ENCODE data around the gene GDF15.
"Not testable (repeated sequence)": the region's sequence is repeated elsewhere in the genome, so short reads cannot be mapped to it uniquely, and the experiment has no call there.

The GDF15 gene

GRCh38 chr19:18385675-18386542 lies at the start of gene GDF15:
Gene GDF15, plus strand, starts transcription at chr19:18386158. Its CDS starts 32 bp downstream, at chr19:18386190.
- in situ Hi-C loops (cut with MboI; ENCODE audit: low sequenced_read_pairs): no loop called here

GRCh38 chr19:18338541-18338940 lies 47.4 kb upstream of the GDF15 start:
- in situ Hi-C loops (cut with MboI; ENCODE audit: low sequenced_read_pairs): no loop called here

GRCh38 chr19:18339723-18340122 lies 46.2 kb upstream of the GDF15 start:
- in situ Hi-C loops (cut with MboI; ENCODE audit: low sequenced_read_pairs): no loop called here

- in situ Hi-C loops (cut with MboI; ENCODE audit: low sequenced_read_pairs): no loop called here
Observed at GRCh38 chr19:18340190-18340989, 45.6 kb upstream of the GDF15 start, which contains the start of gene PGPEP1. Gene PGPEP1, plus strand, starts transcription at chr19:18340598. Its CDS starts 84 bp downstream, at chr19:18340682.

GRCh38 chr19:18340990-18341868 lies 44.7 kb upstream of the GDF15 start:
- in situ Hi-C loops (cut with MboI; ENCODE audit: low sequenced_read_pairs): no loop called here

GRCh38 chr19:18342090-18342632 lies 43.8 kb upstream of the GDF15 start:
- in situ Hi-C loops (cut with MboI; ENCODE audit: low sequenced_read_pairs): no loop called here

GRCh38 chr19:18344582-18344950 lies 41.4 kb upstream of the GDF15 start:
- in situ Hi-C loops (cut with MboI; ENCODE audit: low sequenced_read_pairs): no loop called here

- in situ Hi-C loops (cut with MboI; ENCODE audit: low sequenced_read_pairs): no loop called here
Observed at GRCh38 chr19:18345296-18345695, 40.7 kb upstream of the GDF15 start.

- in situ Hi-C loops (cut with MboI; ENCODE audit: low sequenced_read_pairs): no loop called here
Observed at GRCh38 chr19:18346091-18346490, 39.9 kb upstream of the GDF15 start.

GRCh38 chr19:18348171-18348570 lies 37.8 kb upstream of the GDF15 start:
- in situ Hi-C loops (cut with MboI; ENCODE audit: low sequenced_read_pairs): no loop called here

- in situ Hi-C loops (cut with MboI; ENCODE audit: low sequenced_read_pairs): not testable (repeated sequence)
Observed at GRCh38 chr19:18348818-18349339, 37.1 kb upstream of the GDF15 start.

GRCh38 chr19:18349524-18350128 lies 36.3 kb upstream of the GDF15 start:
- in situ Hi-C loops (cut with MboI; ENCODE audit: low sequenced_read_pairs): no loop called here

- in situ Hi-C loops (cut with MboI; ENCODE audit: low sequenced_read_pairs): no loop called here
Observed at GRCh38 chr19:18350490-18350889, 35.5 kb upstream of the GDF15 start.

GRCh38 chr19:18351544-18351943 lies 34.4 kb upstream of the GDF15 start:
- in situ Hi-C loops (cut with MboI; ENCODE audit: low sequenced_read_pairs): no loop called here

GRCh38 chr19:18353378-18354005 lies 32.5 kb upstream of the GDF15 start:
- in situ Hi-C loops (cut with MboI; ENCODE audit: low sequenced_read_pairs): no loop called here

GRCh38 chr19:18354743-18355142 lies 31.2 kb upstream of the GDF15 start:
- in situ Hi-C loops (cut with MboI; ENCODE audit: low sequenced_read_pairs): not testable (repeated sequence)

GRCh38 chr19:18357041-18357440 lies 28.9 kb upstream of the GDF15 start:
- in situ Hi-C loops (cut with MboI; ENCODE audit: low sequenced_read_pairs): no loop called here

GRCh38 chr19:18361646-18362045 lies 24.3 kb upstream of the GDF15 start:
- in situ Hi-C loops (cut with MboI; ENCODE audit: low sequenced_read_pairs): no loop called here

- in situ Hi-C loops (cut with MboI; ENCODE audit: low sequenced_read_pairs): no loop called here
Observed at GRCh38 chr19:18362934-18363542, 22.9 kb upstream of the GDF15 start.

Data from HL-60/S4 (cell line).